GM19324 (cell line): ENCODE data around the gene SLC7A6OS.
"Not testable (repeated sequence)": the region's sequence is repeated elsewhere in the genome, so short reads cannot be mapped to it uniquely, and the experiment has no call there.

Experiments used
- ATAC-seq: cut with Tn5 transposase; IDR thresholded peaks from one replicate; pipeline ENCODE4 v1.9.1; 2021; ENCODE audit warnings: mild to moderate bottlenecking, moderate library complexity; ENCODE audit not compliant: unreplicated experiment, low FRiP score

The SLC7A6OS gene

DNA sequence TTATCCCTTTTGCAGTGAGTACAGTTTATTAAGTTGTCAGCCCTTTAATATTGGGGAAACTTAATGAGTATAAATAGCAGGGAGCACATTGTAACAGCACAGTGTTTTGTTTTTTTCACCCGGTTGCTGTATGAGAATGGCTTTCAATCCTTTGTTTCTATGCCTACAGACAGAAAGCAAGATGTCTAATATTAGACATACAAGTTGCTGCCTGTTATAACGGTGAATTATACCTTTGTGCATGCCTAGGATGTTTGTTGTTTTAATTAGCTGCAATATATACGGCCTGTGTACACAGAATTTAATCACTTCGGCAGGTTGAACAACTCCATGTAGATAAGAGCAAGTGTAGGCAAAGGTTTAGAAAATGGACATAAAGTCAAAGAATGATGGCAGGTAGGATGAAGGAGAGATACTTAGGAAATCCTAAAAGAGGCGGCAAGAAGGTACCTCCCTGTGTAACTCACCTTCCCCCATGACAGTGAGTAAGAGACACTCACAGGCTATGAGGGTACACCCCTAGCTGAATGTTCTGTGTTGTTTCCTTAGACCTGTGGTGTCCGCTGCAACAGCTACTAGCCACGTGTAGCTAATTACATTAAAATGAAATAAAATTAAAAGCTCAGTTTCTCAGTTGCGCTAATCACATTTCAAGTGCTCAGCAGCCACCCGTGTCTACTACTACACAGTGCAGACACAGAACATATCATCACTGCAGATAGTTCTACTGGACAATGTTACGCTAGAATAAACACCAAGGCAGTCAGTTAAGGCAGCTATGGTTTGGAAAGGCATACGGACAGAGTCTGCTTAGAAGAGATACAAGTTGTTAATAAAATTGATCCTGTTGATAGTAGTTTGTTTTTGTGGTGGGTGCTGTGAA is 10.9 kb downstream of the SLC7A6OS start:
- ATAC-seq, result no peak

DNA sequence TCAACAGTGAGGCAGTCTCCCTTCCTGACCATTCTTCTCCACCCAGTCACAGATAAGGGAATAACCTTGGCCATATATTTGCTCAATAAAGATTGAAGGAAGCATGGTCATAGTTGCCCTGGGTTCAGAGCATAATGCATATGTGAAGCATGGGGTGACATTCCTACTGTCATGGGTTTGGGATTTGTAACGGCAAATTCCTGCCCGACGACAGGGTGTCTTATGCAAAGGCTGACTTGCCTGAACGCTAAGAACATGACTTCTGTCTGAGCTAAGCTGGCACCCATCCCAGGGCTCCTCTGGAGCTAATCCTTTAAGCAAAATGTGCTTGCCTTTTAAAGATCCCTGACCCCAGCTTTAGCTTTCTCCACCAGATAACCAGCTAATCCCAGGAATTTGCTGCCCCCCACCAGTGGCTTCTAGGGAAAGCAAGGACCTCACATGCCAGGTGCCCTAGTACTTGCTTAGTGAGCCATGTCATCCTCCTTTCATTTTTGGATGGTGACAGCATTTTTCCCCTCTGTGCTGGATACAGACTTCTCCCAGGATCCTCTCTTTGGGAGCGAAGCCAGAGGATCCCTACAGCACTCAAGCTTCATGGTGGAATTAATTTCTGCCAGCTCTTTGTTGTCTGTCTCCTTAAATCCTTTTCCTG is 11.7 kb downstream of the SLC7A6OS start:
- ATAC-seq, result no peak

DNA sequence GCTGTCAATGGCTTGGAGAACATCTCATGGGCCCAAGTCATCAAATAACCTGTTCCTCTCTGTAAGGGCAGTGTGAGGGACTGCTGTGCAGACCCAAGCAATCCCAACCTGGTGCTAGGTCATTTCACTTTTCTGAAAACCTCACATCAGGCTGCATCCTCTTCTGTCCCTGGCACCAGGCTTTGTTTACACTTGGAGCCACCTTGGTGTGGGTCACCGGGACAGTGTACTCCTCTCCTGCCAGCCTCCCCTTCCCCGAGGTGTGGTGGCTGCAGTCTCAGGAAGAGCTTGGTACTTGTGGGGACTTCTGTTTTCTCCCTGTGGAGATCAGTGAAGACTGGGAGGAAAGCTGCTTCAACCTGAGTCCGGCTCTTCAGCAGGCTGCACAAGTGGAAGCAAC is 12.4 kb downstream of the SLC7A6OS start:
- no peak for ATAC-seq

DNA sequence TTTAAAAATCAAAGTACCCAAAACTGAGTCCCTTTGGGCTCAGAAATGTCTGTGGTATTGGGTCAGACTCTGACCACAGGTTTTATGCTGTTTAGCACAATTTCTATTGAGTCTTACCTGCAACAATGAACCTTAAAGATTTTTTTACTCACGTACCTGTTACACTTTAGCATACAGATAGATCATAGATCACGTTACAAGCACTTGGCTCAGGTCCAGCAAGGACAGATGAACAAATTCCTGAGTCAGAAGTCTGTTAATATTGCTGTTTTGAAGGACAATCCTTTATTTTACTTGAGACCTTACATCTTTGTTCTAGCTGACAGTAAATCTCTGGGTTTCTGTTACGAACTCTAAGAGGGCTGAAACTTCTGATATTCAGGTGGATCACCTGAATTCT is 12.8 kb downstream of the SLC7A6OS start:
- ATAC-seq, result no peak

DNA sequence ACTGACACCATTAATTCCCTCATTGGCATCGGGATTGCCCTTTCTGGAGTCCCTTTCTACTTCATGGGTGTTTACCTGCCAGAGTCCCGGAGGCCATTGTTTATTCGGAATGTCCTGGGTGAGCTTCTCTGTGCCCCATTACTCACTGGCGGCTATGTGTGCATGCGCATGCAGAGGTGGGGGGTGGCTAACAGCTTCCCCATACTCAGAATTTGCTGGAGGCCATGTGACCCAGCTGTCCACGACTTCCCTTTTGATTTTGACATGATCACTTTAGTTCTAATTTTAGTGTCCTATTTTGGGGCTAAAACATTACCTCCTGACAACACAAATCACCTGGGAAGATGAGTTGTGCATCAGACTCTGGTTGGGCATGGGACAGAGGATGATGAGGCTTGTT is 14.1 kb downstream of the SLC7A6OS start:
- no peak for ATAC-seq

DNA sequence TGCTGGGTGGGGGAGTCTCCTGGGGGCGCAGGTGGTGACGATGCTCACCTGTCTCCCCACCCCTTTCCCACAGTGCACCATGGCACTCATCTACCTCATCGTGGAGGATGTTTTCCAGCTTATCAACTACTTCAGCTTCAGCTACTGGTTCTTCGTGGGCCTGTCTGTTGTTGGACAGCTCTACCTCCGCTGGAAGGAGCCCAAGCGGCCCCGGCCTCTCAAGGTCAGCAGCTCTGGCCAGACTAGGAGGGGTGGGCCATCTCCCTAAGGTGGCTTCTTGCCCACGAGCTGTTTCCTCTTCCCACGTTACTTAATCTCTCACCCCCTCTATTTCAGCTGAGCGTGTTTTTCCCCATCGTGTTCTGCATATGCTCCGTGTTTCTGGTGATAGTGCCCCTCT is 14.5 kb downstream of the SLC7A6OS start:
- no peak for ATAC-seq

DNA sequence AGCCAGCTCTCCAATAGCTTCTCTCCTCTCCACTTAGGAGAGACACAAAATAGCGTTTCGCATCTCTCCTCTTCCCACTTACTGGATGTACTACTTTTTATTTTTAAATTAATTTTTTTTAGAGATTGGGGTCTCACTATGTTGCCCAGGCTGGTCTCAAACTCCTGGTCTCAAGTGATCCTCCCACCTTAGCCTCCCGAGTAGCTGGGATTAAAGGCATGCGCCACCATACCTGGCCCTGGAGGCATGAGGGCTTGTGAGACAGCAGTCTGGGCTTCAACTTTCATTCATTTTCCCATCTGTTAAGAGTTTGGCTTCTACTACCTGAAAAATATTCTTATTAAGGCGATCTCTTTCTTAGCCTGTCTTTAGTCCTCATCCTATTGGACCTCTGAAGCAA is 18.3 kb downstream of the SLC7A6OS start:
- no peak for ATAC-seq

DNA sequence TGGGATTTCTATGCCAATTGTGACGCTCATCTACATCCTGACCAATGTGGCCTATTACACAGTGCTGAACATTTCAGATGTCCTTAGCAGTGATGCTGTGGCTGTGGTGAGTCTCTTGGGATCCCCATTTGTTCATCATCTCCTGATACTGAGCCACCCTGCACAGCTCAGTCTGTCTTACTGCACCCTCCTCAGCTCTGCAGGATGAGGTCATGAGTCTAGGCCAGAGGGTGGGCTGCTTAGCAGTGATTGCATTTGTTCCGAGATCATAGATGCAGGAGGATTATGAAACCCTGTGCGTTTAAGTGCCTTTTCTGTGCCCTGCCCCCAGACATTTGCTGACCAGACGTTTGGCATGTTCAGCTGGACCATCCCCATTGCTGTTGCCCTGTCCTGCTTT is 19.5 kb downstream of the SLC7A6OS start:
- no peak for ATAC-seq

DNA sequence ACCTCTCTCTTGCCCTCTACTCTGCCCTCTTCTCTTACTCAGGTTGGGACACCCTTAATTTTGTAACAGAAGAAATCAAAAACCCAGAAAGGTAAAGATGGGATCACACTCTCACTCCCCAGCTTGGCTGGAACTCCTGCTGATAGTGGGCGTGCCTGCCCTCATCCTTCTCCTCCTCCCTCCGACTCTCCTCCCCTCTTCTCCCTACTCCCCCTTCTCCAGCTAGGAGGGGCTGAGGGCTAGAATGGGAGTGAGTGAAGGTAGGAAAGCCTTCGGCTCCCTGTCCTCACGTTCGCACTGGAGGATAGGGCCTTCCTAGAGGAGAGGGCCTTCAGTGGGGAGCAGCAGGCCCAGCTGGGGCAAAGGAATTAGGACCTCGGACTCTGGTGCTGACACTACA is 20.3 kb downstream of the SLC7A6OS start:
- no peak for ATAC-seq

DNA sequence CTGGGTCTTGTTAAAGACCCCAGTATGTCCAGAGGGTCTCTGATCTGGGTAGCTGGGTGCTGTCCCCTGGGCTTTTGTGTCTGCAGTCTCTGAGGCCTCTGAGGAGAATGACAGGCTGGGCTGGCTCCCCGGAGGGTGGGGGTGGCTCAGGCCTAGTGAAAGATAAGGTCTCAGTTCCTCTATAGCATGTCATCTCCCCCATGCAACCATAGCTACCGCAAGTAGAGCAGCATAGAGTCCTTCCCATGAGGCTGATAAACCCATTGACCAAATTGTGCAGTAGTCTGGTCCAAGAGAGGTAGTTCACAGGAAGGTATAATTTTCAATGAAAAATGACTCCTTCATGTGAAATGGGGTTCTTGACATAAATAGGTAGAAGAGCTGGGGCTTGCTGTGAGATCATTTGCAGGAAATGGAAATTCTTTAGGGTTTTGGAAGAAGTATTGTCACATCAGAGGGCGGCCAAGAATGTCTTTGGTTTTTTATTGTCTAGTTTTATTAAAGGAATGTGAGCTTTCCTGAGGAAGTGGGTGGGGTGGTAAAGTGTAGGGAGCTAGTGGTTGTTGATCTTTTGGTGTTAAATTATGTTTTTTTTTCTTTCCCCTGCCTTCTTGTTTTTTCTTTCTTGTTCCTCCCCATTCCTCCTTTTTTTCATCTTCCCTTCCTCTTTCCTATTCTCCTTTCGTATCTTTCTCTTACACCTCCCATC is 21.0 kb downstream of the SLC7A6OS start:
- peak; percentile 49 for ATAC-seq

DNA sequence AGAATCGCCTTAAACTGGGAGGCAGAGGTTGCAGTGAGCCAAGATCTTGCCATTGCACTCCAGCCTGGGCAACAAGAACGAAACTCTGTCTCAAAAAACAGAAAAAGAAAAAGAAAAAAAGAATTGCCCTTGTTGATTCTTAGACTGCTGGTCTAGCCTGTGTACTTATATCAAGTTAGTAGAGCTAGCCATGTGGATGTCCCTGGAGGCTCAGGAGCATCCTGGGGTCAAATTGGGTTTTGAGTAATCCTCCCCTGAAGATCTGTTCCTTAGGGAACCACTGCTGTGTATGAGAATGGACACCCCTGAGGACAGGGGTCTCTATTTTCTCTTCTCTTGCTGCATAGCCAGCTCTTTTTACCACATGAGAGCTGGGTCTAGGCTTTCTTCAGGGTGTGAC is 21.5 kb downstream of the SLC7A6OS start:
- no peak for ATAC-seq

DNA sequence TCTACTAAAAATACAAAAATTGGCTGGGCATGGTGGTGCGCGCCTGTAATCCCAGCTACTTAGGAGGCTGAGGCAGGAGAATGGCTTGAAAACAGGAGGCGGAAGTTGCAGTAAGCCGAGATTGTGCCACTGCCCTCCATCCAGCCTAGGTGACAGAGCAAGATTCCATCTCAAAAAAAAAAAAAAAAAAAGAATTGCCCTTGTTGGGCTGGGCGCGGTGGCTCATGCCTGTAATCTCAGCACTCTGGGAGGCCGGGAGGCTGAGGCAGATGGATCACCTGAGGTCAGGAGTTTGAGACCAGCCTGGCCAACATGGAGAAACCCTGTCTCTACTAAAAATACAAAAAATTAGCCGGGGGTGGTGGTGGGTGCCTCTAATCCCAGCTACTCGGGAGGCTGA is 21.9 kb downstream of the SLC7A6OS start:
- not testable (repeated sequence) for ATAC-seq

DNA sequence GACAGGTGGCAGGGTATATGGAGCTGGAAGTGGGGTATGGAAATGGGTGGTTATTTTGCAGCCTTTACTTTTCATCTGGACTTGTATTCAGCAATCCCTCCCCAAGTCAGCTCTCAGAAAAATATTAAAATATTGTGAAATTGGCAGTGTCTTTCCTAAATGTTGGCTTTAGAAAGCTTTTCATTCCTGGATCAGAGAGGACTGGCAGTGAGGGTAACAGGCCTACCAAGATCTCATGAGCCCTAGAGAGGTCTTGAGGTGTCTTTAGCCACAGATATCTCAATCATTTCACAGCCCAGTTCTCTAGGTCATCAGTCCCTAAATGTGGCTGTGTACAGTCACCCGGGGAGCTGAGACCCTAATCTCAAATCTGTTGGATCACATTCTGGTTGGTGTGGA is 22.5 kb downstream of the SLC7A6OS start:
- ATAC-seq, result no peak

DNA sequence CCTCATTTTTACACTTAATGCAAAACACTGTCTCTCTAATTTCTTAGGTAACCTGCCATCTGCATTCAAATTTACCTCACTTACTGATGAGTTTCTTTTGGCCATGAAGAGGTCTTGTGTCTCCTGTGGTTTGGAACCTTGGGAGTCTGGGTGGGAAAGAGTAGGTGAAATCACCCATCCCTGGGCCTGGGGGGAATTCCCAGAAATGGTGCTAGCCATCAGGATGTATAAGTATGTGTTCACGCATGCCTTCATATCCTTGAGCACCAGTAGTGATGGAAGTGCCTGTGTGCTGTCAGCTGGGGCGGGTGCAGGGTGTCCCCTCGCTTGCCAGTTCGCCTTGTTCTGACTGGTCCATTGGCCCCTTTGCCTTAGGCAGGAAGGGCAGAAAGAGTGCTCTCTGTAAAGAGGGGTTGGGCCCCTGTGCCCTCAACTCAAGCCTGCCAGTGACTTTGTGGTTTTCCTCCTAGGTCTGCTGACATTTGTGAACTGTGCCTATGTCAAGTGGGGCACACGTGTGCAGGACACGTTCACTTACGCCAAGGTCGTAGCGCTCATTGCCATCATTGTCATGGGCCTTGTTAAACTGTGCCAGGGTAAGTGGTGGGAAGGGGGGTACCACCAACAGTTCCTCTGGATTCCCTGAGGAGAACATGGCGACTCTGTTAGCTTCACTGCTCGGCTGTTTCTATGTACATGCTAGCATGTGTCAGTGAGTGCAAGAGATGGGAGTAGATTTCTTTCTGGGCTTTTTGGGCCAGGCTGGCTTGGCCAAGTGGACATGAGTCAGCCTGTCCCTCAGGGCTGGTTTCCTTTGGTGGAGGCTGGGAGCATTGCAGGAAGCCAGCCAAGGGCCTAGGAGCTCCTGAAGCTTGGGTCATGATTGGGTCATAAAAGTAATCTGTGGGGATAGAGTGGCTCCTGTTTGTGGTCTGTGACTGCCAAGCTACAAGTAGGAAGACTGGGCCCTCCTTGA is 23.2 kb downstream of the SLC7A6OS start:
- ATAC-seq, result no peak

DNA sequence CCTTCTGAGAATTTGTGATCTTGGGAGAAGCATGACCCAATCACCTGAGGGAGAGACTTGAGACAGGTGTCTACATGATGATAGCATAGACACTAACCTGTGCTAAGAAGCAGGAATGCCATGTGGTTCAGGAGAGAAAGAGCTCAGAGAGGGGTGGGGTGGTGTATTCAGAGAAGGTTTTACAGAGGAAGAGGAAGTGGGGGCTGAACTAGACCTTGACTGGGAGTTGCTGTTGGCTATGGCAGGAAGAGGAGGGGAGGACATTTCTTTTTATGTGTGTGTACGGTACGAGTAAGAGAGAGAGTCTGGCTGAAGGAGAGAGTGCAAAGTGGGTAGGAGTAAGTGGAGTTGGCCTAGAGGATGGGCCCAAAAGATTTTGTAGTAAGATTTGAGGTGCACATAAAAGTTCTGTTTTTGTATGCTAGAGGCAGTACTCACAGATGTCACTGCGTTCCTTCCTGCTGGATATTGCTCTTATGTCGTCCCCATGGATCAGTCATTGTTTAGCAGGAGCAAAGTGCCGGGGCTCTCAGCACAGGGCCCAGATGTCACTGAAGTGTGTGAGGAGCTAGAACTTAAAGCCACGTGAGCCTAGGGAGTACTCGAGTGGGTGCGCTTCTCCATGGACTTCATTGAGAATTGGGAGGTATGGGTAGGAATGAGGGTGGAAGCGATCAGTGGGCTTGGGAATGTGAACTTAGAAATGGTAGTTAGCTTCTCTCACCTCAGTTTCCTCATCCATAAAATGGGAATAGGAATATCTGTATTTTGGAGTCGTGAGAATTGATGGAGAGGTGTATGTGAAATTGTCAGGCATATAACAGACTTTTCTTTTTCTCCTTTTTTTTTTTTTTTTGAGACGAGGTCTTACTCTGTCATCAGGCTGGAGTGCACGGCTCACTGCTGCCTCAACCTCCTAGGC is 24.3 kb downstream of the SLC7A6OS start:
- no peak for ATAC-seq

DNA sequence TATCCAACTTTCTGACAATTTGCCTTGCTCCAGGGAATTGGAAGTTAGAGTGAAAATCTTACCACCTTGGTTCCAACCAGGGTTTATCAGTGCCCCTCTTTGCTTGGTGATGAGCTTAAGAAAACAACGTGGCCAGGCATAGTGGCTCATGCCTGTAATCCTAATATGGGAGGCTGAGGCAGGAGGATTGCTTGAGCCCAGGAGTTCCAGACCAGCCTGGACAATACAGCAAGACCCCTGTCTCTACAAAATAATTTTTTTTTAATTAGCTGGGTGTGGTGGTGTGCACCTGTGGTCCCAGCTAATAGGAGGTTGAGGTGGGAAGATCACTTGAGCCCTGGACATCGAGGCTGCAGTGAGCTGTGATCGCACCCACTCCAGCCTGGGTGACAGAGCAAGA is 25.1 kb downstream of the SLC7A6OS start:
- no peak for ATAC-seq

DNA sequence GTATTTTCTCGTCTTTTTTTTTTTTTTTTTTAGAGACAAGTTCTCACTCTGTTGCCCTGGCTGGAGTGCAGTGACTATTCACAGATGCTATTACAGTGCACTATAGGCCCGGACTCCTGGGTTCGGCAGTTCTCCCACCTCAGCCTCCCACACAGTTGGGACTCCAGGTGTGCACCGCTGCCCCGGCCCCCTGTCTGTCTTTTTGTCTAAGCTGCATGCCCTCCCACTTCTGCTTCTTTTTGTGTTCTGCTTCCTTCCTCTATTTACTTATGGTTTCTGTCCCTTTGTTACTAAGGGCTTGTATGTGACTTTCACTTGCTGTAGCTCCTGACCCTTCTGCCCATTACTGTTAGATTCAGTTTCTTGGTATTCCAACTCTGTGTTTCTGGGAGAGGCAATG is 25.9 kb downstream of the SLC7A6OS start:
- peak; percentile 49 for ATAC-seq

DNA sequence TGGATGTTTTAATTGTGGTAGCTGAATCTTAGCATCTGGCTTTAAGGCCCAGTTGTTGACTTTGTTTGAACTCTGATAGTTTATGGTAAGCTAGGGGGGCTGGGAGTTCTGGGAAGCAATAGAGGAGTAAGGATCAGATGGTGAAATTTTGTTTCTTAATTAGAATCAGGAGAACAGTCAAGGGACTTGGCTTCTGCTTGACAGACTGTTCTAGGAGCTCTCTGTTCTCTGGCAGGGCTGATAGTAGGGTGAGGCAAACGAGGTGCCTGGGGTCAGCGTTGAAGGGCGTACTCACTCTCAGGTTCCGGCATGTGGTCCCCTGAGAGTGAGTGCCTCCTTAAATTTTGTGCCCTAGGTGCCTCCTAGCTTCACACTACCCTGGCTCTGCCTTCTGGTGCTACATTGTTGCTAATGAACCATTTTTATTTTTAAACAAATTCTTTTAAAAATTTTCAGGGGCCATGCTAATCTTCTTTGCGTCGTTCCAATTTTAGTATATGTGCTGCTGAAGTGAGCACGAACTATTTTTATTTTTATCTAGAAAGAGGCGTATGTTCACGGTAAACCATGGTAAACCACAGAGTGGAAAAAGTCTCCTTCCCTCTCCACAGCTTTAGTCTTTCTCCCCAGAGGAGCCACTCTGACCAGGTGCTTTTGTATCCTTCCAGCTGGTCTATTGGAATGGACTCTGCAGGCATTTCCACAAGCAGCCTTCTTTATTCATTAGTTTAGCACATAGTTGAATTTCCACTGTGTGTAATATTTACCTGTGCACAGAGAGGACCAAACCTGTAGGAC is 26.7 kb downstream of the SLC7A6OS start:
- ATAC-seq, result no peak
